Panc1 (cell line): ENCODE results near the gene TBC1D22A. TPM values are rescaled to one million over a fixed set of nuclear protein-coding genes. Genes with fewer than 3 reads are reported as not detected.

Source experiments
- ATAC-seq: fragments of 200-7000 bp; cut with Tn5 transposase; 2 replicates; pipeline ENCODE4 v1.9.1; 2020; ENCODE audit warnings: mild to moderate bottlenecking, moderate library complexity
- BruUV-seq: library from RNA; stranded (reverse); fragments of 400-500 nt; replicated peaks from 2 replicates; lab custom pipeline; 2021; lab: Mats Ljungman, UMichigan
- CTCF ChIA-PET: fragments of 300-600 bp; sonication (Branson Sonifier 250); formaldehyde crosslinking; loops from one replicate; lab custom pipeline; 2022; ENCODE audit warnings: antibody characterized with exemption; lab: Charles Lee
- POLR2A ChIA-PET: fragments of 300-600 bp; sonication (Branson Sonifier 250); formaldehyde crosslinking; loops from one replicate; lab custom pipeline; 2022; ENCODE audit warnings: antibody characterized with exemption; lab: Charles Lee
- DNase-seq: peaks from one replicate; pipeline ENCODE4 v3.0.0-alpha.2; 2010; ENCODE audit warnings: low read depth, low spot score
- H3K27ac ChIP-seq: 2 replicates; pipeline ENCODE4 v1.5.1; 2011; ENCODE audit warnings: mild to moderate bottlenecking, low read length, inconsistent platforms
- H3K27me3 ChIP-seq: fragments of 200-500 bp; sonication (Bioruptor generic); 2 replicates; pipeline ENCODE4 v1.6.0; 2014; ENCODE audit warnings: low read length, inconsistent platforms; ENCODE audit not compliant: control insufficient read depth, insufficient read depth
- H3K36me3 ChIP-seq: fragments of 200-500 bp; sonication (Bioruptor generic); 2 replicates; pipeline ENCODE4 v1.5.1; 2014; ENCODE audit warnings: inconsistent platforms, mild to moderate bottlenecking, low read length, moderate library complexity; ENCODE audit not compliant: control insufficient read depth, insufficient read depth
- H3K4me1 ChIP-seq: 2 replicates; pipeline ENCODE4 v1.5.1; 2011; ENCODE audit warnings: inconsistent platforms, mild to moderate bottlenecking, low read length, moderate library complexity; ENCODE audit not compliant: control insufficient read depth, insufficient read depth
- H3K4me3 ChIP-seq, 2 experiments: 2 replicates each; pipeline ENCODE4 v1.5.1; 2011 to 2012; ENCODE audit warnings: low read depth in 2 of 2, low read length in 2 of 2, mild to moderate bottlenecking in 2 of 2, inconsistent platforms in 1 of 2, moderate library complexity in 1 of 2
- H3K9me3 ChIP-seq: fragments of 200-500 bp; sonication (Bioruptor generic); 2 replicates; pipeline ENCODE4 v1.5.1; 2014; ENCODE audit warnings: low read depth, mild to moderate bottlenecking, inconsistent platforms, low read length, moderate library complexity; ENCODE audit not compliant: control insufficient read depth, insufficient read depth
- CTCF ChIP-seq: fragments of 450-650 bp; IDR thresholded peaks from 2 replicates; pipeline ENCODE4 v1.5.1; 2017; ENCODE audit warnings: mild to moderate bottlenecking
- POLR2AphosphoS5 ChIP-seq: IDR thresholded peaks from 2 replicates; pipeline ENCODE4 v1.6.1; 2012; ENCODE audit warnings: mild to moderate bottlenecking, low read depth, low read length, moderate library complexity
- REST ChIP-seq, 2 experiments: IDR thresholded peaks; 2 replicates each; pipeline ENCODE4 v1.6.1; 2011 to 2012; ENCODE audit warnings: low read depth in 2 of 2, control low read depth in 1 of 2, low read length in 1 of 2, mild to moderate bottlenecking in 1 of 2, moderate library complexity in 1 of 2; ENCODE audit not compliant: insufficient read depth in 1 of 2
- SIN3A ChIP-seq: IDR thresholded peaks from 2 replicates; pipeline ENCODE4 v1.6.1; 2012; ENCODE audit warnings: low read depth, mild to moderate bottlenecking, low read length, moderate library complexity, borderline replicate concordance; ENCODE audit not compliant: insufficient read depth
- TCF7L2 ChIP-seq: IDR thresholded peaks from 2 replicates; pipeline ENCODE4 v1.6.1; 2011; ENCODE audit warnings: mild to moderate bottlenecking, low read depth, low read length, inconsistent platforms
- in situ Hi-C: cut with HindIII; loops from 2 replicates; pipeline ENCODE4 v1.10.0; 2016; ENCODE audit warnings: low sequenced_read_pairs, low pct_unique_long_range_greater_than_20kb
- intact Hi-C: fragments of 100-400 bp; cut with micrococcal nuclease; formaldehyde crosslinking; loops from one replicate; pipeline ENCODE4 v1.10.0; 2022; ENCODE audit not compliant: unreplicated experiment
- total RNA-seq: library from RNA; stranded (reverse); gene quantifications from one replicate; pipeline ENCODE4 v1.2.1, GENCODE V29; 2021; ENCODE audit not compliant: unreplicated experiment

TBC1D22A gene
- total RNA-seq, 1 experiment from 2014 or later, result 28.7 TPM

- intact Hi-C loops (no loop called here), in situ Hi-C loops (no loop called here)
- Histone ChIP-seq H3K36me3 (no peaks in the 10 kb centered on the region), H3K27me3 (no peaks in the 10 kb centered on the region), H3K27ac (peak overlapping the region; percentile 23; the same call in 1 of the 2 replicates), H3K4me1 (peaks cover 26% of the 10 kb centered on the region), H3K4me3 (no peak overlapping the region), H3K9me3 (no peaks in the 10 kb centered on the region)
- POLR2A ChIA-PET, result no interaction called here
- TF ChIP-seq TCF7L2, result no peak
- TF ChIP-seq CTCF, result no peak
- no peak for TF ChIP-seq REST (IDR thresholded peaks at IDR 0.05; ENCODE audit: insufficient read depth in 1 of 2, low read depth in 2 of 2, low read length in 1 of 2)
- no peak for TF ChIP-seq SIN3A
- TF ChIP-seq POLR2AphosphoS5, result no peak
- CTCF ChIA-PET, result interaction anchor here (0.6 kb wide), 1 partner anchor 34 kb away, joined by 4 read pairs; no protein-coding TSS in a partner anchor
- no peak for DNase-seq
- no peak for ATAC-seq
- BruUV-seq, result no TSS peak
Measured at GRCh38 chr22:46769191-46769675, 6.8 kb downstream of the TBC1D22A start.

- H3K9me3 ChIP-seq, result no peaks in the 10 kb centered on the region
- peaks cover 27% of the 10 kb centered on the region for H3K4me1 ChIP-seq
- no peaks in the 10 kb centered on the region for H3K27me3 ChIP-seq
- TF ChIP-seq SIN3A (no peak), TCF7L2 (no peak), REST (IDR thresholded peaks at IDR 0.05; ENCODE audit: insufficient read depth in 1 of 2, low read depth in 2 of 2, low read length in 1 of 2) (no peak), POLR2AphosphoS5 (no peak), CTCF (no peak)
- ATAC-seq (no peak), DNase-seq (no peak)
- in situ Hi-C loops (no loop called here), intact Hi-C loops (no loop called here)
- CTCF ChIA-PET, result interaction anchor here (0.7 kb wide), 1 partner anchor 11 kb away, joined by 4 read pairs; no protein-coding TSS in a partner anchor
- peak overlapping the region; percentile 23; the same call in 1 of the 2 replicates for H3K27ac ChIP-seq
- H3K36me3 ChIP-seq, result no peaks in the 10 kb centered on the region
- no peak overlapping the region for H3K4me3 ChIP-seq
- no TSS peak for BruUV-seq
- POLR2A ChIA-PET, result no interaction called here
Measured at GRCh38 chr22:46769706-46770105, 7.3 kb downstream of the TBC1D22A start.
